T-helper 2 cell (primary cell): ENCODE results near the gene RTN4R.
"Not testable (repeated sequence)": the region's sequence is repeated elsewhere in the genome, so short reads cannot be mapped to it uniquely, and the experiment has no call there.

ENCODE experiments used
- DNase-seq, 5 experiments: peaks; one replicate each; pipeline versions ENCODE4 v3.0.0 to v3.0.0-alpha.2; 2012 to 2022

The RTN4R gene

DNA sequence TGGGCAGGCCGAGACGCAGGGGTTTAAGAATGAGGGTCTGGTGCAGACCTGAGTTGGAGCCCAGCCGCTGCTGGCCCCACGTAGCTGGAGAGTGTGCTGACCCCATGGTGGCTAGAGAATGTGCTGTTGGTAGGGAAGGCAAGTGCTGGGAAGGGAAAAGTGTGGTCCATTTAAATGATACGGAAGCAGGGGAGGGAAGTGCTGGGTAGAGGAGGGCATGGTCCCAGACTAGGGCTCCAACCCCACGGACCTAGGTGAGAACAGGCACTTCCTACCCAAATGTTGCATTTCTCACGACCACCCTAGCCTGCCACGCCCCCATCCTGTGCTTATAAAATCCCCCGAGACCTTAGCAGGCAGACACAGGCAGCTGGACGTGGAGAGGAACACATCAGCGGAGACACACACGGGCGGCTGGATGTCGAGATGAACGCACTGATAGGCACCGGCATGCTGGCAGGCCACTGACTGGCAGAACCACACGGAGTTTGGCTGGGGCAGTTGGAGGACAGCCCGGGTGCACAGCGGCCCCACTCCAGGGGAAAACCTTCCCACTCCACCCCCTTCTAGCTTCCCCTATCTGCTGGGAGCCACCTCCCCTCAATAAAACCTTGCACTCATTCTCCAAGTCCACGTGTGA, 18.8 kb upstream of the RTN4R start:
- DNase-seq = not testable (repeated sequence)

DNA sequence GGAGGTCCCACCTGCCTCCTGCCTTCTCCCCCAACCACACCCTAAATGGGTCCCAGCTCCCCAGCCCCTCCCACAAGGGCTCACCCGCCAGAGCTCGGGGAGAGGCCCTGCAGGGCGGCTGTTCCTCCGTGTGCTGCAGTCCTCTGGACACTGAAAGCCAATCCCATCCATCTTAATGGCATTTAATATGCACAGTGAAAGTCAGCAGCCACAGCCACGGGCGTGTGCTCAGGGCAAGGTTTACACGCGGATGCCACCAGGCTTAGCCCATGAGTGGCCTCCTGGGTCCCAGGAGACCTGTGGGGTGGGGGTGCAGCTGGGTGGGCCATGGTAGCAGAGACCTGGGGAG, 18.2 kb upstream of the RTN4R start:
- DNase-seq = not testable (repeated sequence)

DNA sequence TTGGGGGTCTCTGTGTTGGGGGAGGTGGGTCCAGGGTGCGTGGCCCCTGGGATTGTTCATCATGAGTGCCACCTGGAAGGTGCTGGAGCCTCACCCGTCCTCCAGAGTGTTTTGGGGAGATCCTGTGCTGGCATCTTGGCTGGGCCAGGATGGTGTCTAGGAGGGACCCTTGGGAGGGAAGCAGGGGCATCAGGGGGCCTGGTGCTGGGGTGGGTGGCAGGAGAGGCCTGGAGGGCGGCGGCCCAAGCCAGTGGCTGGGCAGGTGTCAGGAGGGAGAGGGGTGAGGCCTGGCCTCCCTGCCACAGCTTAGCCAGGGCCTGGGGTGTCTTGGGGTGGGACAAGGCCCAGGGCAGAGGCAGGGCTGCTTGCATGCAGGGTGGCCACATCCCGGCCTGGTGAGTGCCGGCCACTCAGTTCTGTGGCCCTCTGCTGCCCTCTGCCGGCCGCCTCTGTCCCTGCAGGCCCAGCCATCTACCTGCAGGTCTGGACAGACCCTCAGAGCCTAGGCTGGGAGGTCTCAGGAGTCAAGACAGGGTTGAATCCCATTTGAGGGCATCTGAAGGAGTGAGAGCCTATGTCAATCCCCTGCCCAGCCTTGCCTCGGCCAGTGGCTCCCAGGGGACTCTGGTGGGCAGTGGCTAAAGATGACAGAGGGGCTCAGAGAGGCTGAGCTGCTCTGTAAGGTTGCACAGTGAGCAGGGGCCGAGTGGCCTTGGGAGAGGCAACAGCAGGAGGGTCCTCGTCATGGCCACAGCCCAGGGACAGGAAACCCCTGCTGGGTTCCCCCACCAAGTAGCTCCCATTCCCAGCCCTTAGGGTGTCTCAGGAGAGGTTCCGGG, 17.6 kb upstream of the RTN4R start:
- peak; percentile 46 to 77 (median 60) for DNase-seq

DNA sequence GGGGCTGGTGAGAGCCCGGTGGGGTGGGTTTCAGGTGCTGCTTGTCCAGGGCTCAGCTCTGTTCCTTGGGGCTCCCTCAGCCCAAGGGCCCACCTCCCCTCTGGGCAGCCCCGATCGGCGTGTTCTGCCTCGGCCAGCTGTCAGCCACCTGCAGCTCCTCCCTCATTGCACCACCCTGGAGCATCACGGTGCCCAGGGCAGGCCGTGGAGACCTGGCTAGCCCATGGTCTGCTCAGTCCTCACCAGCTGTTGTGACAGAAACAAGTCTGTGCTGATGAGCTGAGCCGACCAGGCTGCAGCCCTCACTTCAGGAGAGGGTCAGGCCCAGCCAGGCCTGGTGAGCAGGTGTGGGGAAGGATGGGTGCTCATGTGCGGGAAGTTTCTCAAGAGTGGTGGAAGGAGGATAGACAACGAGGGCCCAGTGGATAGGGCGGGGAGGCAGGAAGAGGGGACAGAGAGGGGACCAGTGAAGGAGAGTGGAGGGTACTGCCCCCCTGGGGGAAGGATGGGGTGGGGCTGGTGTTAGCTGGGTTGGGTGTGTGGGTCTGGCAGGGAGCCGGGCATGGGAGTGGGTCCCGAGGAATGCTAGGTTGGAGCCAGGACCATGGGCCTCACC, 16.5 kb upstream of the RTN4R start:
- DNase-seq = no peak

DNA sequence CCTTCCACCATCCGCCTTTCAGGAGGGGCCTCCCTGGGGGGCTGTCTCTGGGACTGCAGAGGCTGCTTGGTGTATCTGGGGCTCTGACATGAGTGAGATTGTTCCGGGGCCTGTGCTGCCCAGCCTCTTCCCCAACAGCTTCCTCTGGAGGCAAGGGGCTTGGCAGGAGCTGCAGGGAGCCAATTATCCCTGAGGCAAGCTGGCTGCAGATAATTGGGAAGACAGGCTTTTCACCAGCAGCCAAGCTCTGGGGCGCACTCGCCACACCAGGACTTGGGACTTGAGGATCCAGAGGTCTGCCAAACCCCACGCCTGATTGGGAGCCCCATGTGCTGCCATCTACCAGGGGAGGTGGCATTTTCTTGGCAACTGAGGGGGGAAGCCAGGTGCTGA, 15.6 kb upstream of the RTN4R start:
- DNase-seq = no peak

DNA sequence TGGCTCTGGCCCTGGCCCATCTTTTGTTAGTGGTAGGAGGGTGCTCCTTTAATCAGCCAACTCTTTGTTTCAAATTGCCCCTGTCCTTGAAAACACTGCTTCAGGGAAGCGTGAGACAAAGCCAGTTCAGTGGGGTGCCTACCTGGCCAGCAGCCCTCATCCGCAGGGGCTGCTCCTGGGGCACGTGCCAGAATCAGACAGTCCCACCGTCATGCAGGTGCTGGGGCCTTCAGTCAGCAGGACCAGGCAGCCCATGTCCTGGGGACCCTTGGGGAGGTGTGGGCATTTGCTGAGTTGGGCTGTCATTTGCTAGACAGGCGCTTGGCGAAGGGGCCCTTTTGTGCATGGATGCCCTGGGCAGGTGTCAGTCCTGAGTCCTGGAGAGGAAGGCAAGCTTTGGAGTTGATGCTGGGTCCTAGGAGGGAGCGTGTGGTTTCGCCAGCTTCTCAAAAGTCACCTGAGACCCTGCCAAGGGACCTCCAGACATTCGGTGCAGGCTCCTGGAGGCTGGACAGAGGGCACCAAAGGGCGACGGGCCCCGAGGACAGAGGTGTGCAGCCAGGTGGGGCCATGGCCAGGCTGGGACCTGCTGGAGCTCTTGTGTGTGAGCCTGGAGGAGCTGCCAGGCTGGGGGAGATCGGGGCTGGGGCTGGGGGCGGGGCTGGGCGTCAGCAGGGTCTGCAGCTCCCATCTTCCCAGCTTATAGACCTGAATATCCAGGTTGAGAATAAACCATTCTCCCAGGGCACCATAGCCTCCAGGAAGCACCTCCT, 15.0 kb upstream of the RTN4R start:
- no peak for DNase-seq

DNA sequence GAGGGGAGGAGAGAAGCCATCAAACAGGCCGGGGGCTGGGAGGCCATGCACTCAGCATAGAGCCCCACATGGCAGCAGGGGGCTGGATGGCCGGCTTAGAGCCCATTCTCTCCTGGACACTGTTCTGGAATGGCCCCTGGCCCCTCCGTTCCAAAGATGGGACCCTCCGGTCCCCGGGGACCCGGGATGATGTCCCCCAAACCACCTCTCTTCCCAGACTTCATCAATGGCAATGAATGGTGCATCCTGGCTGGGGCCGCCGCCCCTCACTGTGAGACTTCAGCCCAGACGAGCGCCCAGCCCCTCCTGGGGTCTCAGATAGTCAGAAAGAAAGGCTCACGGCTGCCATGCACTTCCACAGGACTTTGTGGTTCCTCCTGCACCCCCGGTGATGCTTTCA, 13.8 kb upstream of the RTN4R start:
- DNase-seq = no peak

DNA sequence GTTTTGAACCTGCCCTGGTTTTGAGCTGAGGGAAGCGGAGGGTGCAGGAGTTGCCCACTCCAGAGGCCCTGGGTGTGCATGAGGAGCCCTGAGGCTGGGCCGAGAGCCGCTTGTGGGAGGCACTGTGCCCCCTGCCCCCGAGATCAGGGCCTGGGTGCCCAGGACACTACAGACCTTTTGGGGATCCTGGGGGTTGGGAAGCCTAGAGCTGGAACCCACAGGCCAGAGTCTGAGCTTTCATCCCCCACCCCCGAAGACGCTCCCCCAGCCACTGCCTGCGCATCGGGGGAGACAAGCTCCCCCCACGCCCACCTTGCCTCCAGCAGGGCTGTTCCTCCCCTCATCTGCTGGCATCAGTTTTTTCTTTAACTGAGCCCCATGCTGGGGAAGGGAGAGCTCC, 13.4 kb upstream of the RTN4R start:
- not testable (repeated sequence) for DNase-seq

DNA sequence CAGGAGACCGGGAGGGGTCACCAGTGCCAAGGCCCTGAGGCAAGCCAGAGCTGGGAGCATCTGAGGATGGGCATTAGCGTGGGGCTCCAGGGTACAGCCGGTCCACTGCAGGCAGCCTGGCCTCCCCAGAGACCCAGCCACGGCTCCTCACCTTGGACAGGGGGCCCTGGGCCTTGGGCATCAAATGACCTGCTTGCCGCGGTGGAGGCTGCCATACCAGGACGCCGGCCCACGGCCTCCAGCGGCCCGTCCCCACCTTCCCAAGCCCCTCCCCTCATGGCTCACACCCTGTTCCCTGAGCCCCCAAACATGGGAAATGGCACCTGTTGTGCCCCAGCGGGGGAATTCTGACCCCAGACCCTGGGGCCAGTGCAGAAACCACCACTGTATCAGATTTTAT, 12.7 kb upstream of the RTN4R start:
- DNase-seq = no peak

DNA sequence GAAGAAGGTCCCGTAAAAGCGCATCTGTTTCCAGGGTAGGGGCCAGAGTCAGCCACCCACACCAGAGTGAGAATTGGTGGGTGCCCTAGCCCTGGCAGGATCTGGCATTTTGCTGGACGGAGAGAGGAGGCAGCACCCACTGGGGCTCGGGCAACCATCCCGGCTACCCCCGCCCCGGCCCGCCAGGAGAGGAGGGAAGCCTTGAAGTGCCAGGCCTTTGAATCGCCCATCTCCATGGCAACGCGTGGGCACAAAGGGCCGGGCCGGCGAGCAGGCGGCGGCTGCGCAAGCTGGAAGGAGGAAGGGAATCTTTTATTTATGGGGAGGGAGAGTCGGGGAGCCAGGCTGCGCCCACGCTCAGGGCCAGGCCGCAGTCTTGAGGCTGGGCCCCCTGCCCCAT, 12.0 kb upstream of the RTN4R start:
- DNase-seq = not testable (repeated sequence)

DNA sequence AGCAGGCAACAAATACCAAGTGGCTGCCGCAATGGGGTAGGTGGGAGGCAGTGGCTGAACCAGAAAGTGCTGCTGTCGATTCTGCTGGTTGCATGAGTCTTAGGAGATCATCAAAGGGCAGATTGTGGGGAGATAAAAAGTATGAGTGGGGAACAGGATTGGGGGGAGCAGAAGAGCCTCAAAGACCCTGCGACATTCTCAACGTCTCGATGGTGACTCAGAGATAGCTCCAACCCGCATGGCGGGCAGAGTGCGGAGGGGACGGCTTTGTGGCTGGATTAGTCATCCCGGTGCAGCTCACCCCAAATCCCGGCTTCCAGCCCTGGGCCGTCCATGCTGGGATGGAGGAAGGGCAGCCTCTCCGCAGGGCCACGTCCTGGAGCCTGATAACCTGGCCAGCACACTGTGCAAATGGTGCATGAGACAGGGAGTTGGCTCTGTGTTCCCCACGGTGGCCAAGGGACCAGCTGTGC, 11.6 kb upstream of the RTN4R start:
- no peak for DNase-seq

DNA sequence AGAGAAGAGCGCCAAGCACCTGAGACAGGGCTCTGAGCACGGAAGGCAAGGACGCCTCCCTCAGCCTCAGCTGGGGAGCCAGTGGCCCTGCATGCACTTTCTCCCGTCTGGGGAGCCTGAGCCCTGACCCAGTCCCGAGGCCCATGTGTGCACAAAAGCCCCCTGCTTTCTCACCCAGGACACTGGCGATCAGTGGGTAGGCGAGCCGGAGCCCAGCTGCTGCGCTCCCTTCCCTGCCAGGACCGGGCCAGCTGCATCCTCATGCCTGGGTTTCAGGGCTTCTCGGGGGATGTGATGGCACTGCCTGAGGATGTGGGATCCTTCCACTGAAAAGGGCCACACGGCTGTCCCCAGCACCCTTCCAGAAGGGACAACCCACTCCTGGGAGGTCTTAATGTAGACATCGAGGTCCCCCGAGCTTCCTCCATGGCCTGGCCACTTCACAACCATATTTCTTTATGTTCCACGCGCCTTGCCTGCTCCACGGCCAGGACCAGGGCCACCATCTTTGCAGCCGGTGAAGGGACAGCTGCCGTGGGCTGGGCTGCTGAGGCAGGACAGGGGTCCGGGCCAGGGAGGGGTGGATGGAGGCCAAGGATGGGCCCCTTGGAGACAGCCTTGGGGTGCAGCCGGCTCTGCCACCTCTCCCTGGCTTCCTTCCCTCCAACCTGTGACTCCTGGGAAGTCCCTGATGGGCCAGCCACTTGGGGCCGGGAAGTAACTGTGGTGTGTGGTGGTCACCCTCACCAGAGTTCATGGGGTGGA, 10.8 kb upstream of the RTN4R start:
- DNase-seq = not testable (repeated sequence)

DNA sequence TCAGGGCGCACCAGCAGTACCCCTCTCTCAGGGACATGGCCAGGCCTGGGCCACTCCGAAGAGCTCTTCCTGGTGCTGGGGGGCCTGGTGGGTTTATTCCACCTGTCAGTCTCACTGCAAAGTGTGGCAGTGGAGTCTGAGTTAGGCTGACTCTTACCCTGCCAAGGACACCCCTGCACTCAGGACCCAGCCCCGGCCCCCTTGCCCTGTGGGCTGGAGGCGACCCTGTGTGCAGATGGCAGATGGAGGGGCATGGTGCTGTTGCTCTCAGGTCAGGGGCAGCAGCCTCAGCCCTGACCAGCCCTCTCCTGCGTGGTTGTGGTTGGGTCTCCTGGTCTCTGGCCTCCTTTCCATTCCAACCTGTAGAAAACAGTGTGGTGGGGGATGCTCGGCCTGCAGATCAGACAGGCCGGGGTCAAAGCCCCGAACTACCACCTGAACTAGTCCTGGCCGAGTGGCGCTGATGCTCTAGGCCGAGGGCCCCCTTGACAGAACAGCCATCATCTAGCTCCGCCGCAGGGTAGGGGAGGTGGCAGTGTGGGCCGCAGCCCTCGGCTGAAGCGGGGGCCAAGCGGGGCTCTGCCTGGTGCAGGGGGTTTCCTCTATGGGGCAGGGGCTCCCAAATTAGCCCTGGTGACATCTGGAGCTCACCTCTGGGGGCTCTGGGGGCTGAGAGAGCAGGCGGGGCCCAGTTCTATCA, 10.0 kb upstream of the RTN4R start:
- DNase-seq = not testable (repeated sequence)

DNA sequence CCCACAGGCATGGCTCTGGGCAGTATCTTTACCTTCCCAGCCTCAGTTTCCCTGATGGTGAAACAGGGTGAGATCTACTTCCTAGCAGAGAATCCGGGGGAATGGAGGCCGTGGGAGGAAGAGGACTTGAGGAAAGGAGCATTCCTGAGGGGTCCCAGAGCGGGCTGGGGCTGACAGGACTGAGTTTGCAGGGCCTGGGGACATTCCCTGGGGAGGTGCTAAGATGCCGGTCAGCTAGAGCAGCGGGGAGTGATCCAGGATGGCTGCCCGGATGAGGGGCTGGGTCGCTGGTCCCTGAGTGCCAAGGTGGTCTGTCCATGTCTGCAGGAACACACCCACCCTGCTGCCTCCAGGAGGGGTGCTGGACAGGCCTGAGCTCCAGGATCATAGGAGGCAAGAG, 8.3 kb upstream of the RTN4R start:
- no peak for DNase-seq

DNA sequence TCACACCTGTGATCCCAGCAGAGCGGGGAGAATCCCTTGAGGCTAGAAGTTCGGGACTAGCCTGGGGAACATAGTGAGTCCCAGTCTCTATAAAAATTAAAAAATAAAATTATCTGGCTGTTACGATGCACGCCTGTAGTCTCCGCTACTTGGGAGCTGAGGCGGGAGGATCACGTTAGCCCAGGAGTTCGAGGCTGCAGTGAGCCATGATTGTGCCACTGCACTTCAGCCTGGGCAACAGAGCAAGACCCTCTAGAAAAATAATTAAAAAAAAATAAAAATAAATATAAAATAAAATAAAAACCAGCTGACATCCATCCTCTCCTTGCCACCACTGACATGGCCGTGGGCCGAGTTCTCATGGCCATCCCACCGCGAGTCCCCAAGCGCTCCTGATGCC, 7.7 kb upstream of the RTN4R start:
- DNase-seq = no peak

DNA sequence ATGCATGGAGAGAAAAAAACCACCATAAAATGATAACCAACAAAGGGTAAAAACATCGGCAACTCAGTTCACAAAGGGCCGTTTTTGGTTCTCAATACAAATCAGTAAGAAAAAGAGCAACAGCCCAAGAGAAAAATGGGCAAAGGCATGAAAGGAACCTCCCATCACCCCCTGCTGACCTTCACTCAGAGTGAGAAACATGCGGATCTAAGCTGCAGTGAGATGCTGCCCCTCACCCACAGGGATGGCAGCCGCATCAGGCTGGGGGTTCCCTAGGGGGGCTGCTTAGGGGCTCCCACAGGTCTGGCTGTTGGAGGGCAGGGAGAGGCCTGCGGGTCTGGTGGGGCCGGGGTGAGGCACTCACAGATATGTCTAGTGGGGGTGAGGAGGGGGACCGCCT, 7.2 kb upstream of the RTN4R start:
- DNase-seq = not testable (repeated sequence)

DNA sequence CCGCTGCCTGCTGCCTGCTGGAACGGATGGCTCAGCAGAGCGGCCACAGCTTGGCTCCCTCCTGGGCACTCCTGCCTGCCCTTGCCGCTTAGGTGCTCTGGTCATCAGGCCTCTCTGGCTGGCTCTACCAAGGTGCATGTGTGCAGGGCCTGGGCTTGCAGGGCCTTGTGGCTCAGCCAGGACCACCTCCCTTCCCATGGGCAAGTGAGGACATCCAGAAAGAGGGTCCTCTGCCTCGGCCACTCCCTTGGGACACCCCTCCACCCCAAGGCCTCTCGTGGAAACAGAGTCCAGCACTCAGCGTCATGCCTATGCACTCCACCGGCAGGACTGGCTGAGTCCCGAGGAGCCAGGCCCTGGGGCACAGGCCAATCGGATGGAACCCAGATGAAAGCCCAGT, 6.3 kb upstream of the RTN4R start:
- not testable (repeated sequence) for DNase-seq

DNA sequence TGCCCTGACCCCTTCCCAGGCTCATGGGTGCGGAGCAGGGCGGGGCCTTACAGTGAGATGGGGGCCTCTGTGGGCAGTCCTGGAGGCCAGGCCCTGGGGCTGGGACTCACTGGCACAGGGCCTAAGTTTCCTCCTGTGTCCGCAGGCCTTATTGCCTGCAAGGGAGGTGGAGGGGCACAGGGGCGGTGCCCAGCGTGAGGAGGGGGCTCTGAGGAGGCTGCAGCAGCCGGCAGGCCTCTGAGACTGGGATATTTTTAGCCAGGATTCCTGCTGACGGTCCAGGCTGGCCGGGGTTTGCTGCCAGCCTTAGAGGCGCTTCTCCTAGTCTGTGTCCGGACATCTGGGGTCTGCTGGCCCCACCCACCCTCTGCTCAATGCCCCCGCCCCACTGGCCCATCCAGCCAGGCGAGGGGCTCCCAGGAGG, 5.7 kb upstream of the RTN4R start:
- no peak for DNase-seq

DNA sequence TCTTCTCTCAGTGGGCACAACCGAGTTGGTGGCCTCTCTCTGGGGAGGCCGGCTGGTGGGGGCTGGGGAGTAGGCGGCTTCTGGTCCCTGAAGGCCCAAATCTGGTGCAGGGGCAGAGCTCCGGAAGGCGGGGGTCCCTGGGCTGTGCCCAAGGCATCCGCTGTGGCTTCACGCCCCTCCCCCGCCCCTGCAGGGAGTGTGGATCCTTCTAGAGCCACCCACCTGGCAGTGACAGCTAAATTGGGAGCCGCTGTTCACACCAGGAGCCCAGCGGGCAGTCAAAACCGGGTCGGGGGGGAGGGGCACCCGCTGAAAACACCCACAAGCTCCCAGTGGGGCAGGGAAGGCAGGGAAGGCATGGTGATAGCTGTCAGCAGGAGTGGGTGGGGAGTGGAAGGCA, 4.6 kb upstream of the RTN4R start:
- DNase-seq = no peak

DNA sequence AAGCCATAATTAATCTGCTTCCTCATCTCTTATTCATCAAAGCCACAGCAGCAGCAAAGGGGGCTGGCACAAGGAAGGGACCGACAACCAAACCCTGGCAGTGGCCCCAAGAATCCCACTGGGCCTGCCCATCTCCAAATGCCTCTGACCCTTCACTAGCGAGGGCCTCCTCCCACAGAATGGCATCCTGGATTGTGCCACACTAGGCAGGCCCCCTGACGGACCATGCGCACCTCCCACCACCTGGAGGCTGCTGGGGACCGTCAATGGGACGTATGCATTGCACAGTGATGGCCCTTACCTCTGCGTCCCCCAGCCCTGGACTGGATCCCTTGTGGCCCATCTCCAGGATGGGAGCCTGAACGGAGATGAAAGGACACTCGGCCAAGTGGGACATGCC, 4.1 kb upstream of the RTN4R start:
- no peak for DNase-seq

DNA sequence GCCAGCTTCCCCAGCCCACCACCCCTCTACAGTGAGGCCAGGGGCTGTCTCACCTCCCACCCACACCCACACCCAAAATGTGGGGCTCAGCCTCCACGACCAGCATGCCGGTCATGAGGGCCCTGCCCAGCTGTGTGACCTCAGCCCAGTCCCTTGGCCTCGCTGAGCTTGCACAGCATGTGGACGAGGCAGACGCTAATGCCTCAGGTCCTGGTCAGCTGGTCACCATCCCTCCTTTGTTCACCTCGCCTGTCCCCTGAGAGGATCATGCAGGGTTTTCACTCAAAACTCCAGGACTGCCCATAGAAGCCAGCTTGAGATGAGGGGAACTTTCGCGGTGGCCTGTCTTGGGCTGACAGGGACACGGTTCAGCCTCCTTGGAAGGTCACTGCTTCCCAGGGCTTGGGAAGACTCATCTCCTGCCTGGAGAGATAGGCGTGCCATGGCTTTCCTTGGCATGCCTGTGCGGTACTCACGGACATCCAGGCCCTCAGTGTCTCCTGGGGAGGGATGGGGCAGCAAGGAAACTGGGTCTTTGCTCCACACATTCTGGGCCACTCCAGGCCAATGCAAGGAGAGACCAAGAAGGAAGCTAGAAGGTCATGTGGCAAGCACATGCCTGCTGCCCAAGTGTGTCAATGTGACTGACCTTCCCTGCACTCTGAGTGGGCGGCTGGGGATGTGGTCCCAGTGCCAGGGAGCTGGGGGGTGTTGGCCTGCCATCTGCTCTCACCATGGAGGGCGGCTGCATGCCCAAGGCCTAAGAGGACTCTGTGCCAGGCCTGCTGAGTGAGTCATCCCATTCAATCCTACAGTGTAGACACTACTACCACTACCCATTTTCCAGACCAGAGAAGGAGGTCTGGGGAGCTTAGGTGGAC, 3.2 kb upstream of the RTN4R start:
- no peak for DNase-seq
